NT2/D1 (cell line): ENCODE results near the gene ZNRF2.

Experiments
- SUZ12 ChIP-seq: IDR thresholded peaks from 2 replicates; pipeline ENCODE4 v1.6.1; 2011; ENCODE audit not compliant: insufficient read length, insufficient read depth; ENCODE audit errors: extremely low read depth
- YY1 ChIP-seq: IDR thresholded peaks from 2 replicates; pipeline ENCODE4 v1.6.1; 2011; ENCODE audit not compliant: insufficient read length, insufficient read depth
- ZNF274 ChIP-seq: IDR thresholded peaks from 2 replicates; pipeline ENCODE4 v1.6.1; 2011; ENCODE audit warnings: mild to moderate bottlenecking, low read depth, low read length

GRCh38 chr7:30278376-30278775 is 6.0 kb upstream of the ZNRF2 start:
- TF ChIP-seq YY1: no peak
- TF ChIP-seq ZNF274: no peak
- no peak for TF ChIP-seq SUZ12
